HepG2 (cell line): ENCODE data around the gene NTN3. TPM values are rescaled to one million over a fixed set of nuclear protein-coding genes. Genes with fewer than 3 reads are reported as not detected.

Experiments used
- ATF7 ChIP-seq, 2 experiments: fragments of 450-650 bp in 1 of 2; sonication (generic) in 1 of 2; formaldehyde crosslinking in 1 of 2; IDR thresholded peaks; 2 replicates each; pipeline versions ENCODE4 v1.4.0 to v1.6.1; 2016 to 2020; ENCODE audit warnings: antibody characterized with exemption in 1 of 2, mild to moderate bottlenecking in 1 of 2, missing genetic modification reagents in 1 of 2
- HNRNPL ChIP-seq: fragments of 200-400 bp; formaldehyde crosslinking; IDR thresholded peaks from 2 replicates; pipeline ENCODE4 v1.6.1; 2017; ENCODE audit warnings: mild to moderate bottlenecking, low read depth, low read length
- NFE2 ChIP-seq: sonication (generic); formaldehyde crosslinking; IDR thresholded peaks from 2 replicates; pipeline ENCODE4 v1.4.0; 2020; ENCODE audit warnings: missing genetic modification reagents
- PAF1 ChIP-seq: IDR thresholded peaks from 2 replicates; pipeline ENCODE4 v1.6.1; 2016; ENCODE audit warnings: missing genetic modification reagents, missing compliant biosample characterization
- POLR2G ChIP-seq: fragments of 200-400 bp; formaldehyde crosslinking; IDR thresholded peaks from 2 replicates; pipeline ENCODE4 v1.6.1; 2018; ENCODE audit warnings: mild to moderate bottlenecking, low read depth, low read length, moderate library complexity
- RXRA ChIP-seq: sonication (generic); formaldehyde crosslinking; IDR thresholded peaks from 2 replicates; pipeline ENCODE4 v1.5.1; 2020; ENCODE audit warnings: missing genetic modification reagents
- SIN3A ChIP-seq: IDR thresholded peaks from 2 replicates; pipeline ENCODE4 v1.6.1; 2011; ENCODE audit warnings: low read depth, mild to moderate bottlenecking, control low read depth, low read length, borderline replicate concordance
- SIX1 ChIP-seq: sonication (generic); formaldehyde crosslinking; IDR thresholded peaks from 2 replicates; pipeline ENCODE4 v1.4.0; 2020; ENCODE audit warnings: missing genetic modification reagents, borderline replicate concordance
- TMF1 ChIP-seq: sonication (generic); formaldehyde crosslinking; IDR thresholded peaks from 2 replicates; pipeline ENCODE4 v1.8.1; 2022; ENCODE audit warnings: low read depth, missing genetic modification reagents
- ZBTB14 ChIP-seq: sonication (generic); formaldehyde crosslinking; IDR thresholded peaks from 2 replicates; pipeline ENCODE4 v1.4.0; 2020; ENCODE audit warnings: missing genetic modification reagents
- ZMYM3 ChIP-seq: sonication (generic); formaldehyde crosslinking; IDR thresholded peaks from 2 replicates; pipeline ENCODE4 v1.5.1; 2020; ENCODE audit warnings: mild to moderate bottlenecking, missing genetic modification reagents
- ZNF619 ChIP-seq: sonication (generic); formaldehyde crosslinking; IDR thresholded peaks from 2 replicates; pipeline ENCODE4 v1.4.0; 2020; ENCODE audit warnings: mild to moderate bottlenecking, missing genetic modification reagents
- ZNF773 ChIP-seq: sonication (generic); formaldehyde crosslinking; IDR thresholded peaks from 2 replicates; pipeline ENCODE4 v1.4.0; 2020; ENCODE audit warnings: missing genetic modification reagents, borderline replicate concordance
- ZNF777 ChIP-seq: sonication (generic); formaldehyde crosslinking; IDR thresholded peaks from 2 replicates; pipeline ENCODE4 v1.4.0; 2020; ENCODE audit warnings: missing genetic modification reagents
- ZNF788 ChIP-seq: sonication (generic); formaldehyde crosslinking; IDR thresholded peaks from 2 replicates; pipeline ENCODE4 v1.5.0; 2020; ENCODE audit warnings: mild to moderate bottlenecking, missing genetic modification reagents, borderline replicate concordance
- polyA plus RNA-seq, 8 experiments: library from polyadenylated mRNA; depleted of rRNA in 3 of 8; stranded (reverse) in 7 of 8; unstranded in 1 of 8; fragments of >200 nt; fragmentation: Illumina TruSeq in 4 of 8; extraction: Trizol in 4 of 8; gene quantifications; 2 replicates each; pipeline versions ENCODE4 v1.2.1 to v1.2.3, GENCODE V29; 2011 to 2016; ENCODE audit warnings: low read depth in 4 of 8, missing spikeins in 1 of 8, mixed read lengths in 1 of 8; ENCODE audit not compliant: insufficient read depth in 1 of 8
- total RNA-seq, 5 experiments: library from RNA; depleted of rRNA; stranded (reverse); fragments of >200 nt; fragmentation: Illumina TruSeq; extraction: Trizol; gene quantifications; 2 replicates each; pipeline ENCODE4 v1.2.3, GENCODE V29; 2016; ENCODE audit warnings: low read depth in 1 of 5
- TF ChIP-seq, protein P1 (sequence below): sonication (generic); formaldehyde crosslinking; IDR thresholded peaks from 2 replicates; pipeline ENCODE4 v1.4.0; 2020; ENCODE audit warnings: missing genetic modification reagents
- TF ChIP-seq, protein P2 (sequence below): sonication (generic); formaldehyde crosslinking; IDR thresholded peaks from 2 replicates; pipeline ENCODE4 v1.4.0; 2020; ENCODE audit warnings: mild to moderate bottlenecking, missing genetic modification reagents
- TF ChIP-seq, protein P3 (sequence below): sonication (generic); formaldehyde crosslinking; IDR thresholded peaks from 2 replicates; pipeline ENCODE4 v1.5.0; 2020; ENCODE audit warnings: missing genetic modification reagents, mild to moderate bottlenecking, borderline replicate concordance

NTN3 gene
- total and polyA plus RNA-seq, 2 of the 13 experiments (the other 11 are each of a cell fraction or from before 2014, with no cell fraction given), result 0.09 to 0.20 TPM

GRCh38 chr16:2475413-2476344 is 4.6 kb downstream of the NTN3 start (continued):
- TF ChIP-seq ZNF619, result 0 out of 2 replicates have a peak, but pooled peaks have one; percentile 1
- TF ChIP-seq HNRNPL, result 0 out of 2 replicates have a peak, but pooled peaks have one; percentile 27
- TF ChIP-seq PAF1, result no peak
- no peak for TF ChIP-seq SIX1 (CRISPR knock-in tag)
- no peak for TF ChIP-seq TMF1
- TF ChIP-seq ATF7 (IDR thresholded peaks at IDR 0.05), result no peak
- no peak for TF ChIP-seq ATF7 (CRISPR knock-in tag; IDR thresholded peaks at IDR 0.05)
- peak; percentile 45; the same call in 1 of the 2 replicates for TF ChIP-seq SIN3A
- no peak for TF ChIP-seq ZNF777 (CRISPR knock-in tag)
- TF ChIP-seq ZMYM3, result no peak
- TF ChIP-seq ZBTB14 (CRISPR knock-in tag), result no peak
- TF ChIP-seq ZNF788 (CRISPR knock-in tag), result 0 out of 2 replicates have a peak, but pooled peaks have one; percentile 25
- TF ChIP-seq, protein P1, sequence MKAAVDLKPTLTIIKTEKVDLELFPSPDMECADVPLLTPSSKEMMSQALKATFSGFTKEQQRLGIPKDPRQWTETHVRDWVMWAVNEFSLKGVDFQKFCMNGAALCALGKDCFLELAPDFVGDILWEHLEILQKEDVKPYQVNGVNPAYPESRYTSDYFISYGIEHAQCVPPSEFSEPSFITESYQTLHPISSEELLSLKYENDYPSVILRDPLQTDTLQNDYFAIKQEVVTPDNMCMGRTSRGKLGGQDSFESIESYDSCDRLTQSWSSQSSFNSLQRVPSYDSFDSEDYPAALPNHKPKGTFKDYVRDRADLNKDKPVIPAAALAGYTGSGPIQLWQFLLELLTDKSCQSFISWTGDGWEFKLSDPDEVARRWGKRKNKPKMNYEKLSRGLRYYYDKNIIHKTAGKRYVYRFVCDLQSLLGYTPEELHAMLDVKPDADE, result peak; percentile 40; the same call in 1 of the 2 replicates
- TF ChIP-seq RXRA (CRISPR knock-in tag), result peak; percentile 39; the same call in 1 of the 2 replicates
- no peak for TF ChIP-seq ZNF773
- TF ChIP-seq NFE2 (CRISPR knock-in tag), result no peak
- TF ChIP-seq, protein P2, sequence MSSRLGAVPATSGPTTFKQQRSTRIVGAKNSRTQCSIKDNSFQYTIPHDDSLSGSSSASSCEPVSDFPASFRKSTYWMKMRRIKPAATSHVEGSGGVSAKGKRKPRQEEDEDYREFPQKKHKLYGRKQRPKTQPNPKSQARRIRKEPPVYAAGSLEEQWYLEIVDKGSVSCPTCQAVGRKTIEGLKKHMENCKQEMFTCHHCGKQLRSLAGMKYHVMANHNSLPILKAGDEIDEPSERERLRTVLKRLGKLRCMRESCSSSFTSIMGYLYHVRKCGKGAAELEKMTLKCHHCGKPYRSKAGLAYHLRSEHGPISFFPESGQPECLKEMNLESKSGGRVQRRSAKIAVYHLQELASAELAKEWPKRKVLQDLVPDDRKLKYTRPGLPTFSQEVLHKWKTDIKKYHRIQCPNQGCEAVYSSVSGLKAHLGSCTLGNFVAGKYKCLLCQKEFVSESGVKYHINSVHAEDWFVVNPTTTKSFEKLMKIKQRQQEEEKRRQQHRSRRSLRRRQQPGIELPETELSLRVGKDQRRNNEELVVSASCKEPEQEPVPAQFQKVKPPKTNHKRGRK (CRISPR knock-in tag), result no peak
- TF ChIP-seq POLR2G, result 0 out of 2 replicates have a peak, but pooled peaks have one; percentile 14
- TF ChIP-seq, protein P3, sequence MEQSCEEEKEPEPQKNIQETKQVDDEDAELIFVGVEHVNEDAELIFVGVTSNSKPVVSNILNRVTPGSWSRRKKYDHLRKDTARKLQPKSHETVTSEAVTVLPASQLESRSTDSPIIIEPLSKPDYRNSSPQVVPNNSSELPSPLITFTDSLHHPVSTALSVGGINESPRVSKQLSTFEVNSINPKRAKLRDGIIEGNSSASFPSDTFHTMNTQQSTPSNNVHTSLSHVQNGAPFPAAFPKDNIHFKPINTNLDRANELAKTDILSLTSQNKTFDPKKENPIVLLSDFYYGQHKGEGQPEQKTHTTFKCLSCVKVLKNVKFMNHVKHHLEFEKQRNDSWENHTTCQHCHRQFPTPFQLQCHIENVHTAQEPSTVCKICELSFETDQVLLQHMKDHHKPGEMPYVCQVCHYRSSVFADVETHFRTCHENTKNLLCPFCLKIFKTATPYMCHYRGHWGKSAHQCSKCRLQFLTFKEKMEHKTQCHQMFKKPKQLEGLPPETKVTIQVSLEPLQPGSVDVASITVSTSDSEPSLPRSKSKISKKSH (CRISPR knock-in tag), result peak; percentile 44; the same call in 1 of the 2 replicates
